Lower leg skin (tissue), 4 donors: ENCODE results near the gene KCNB1. TPM values are rescaled to one million over a fixed set of nuclear protein-coding genes. Genes with fewer than 3 reads are reported as not detected.

Experiments used
- DNase-seq, 2 donors: peaks; one replicate each; pipeline ENCODE4 v3.0.0-alpha.2; 2019; ENCODE audit warnings: low spot score in 2 of 2
- H3K4me3 ChIP-seq: fragments of 200-600 bp; sonication (generic); 2 replicates; pipeline ENCODE4 v1.5.1; 2017; ENCODE audit warnings: mild to moderate bottlenecking, low read depth; ENCODE audit not compliant: poor library complexity, severe bottlenecking
- POLR2A ChIP-seq, 2 donors: fragments of 450-650 bp; IDR thresholded peaks; one replicate each; pipeline ENCODE4 v1.6.1; 2016 to 2017; ENCODE audit warnings: antibody characterized with exemption in 2 of 2, mild to moderate bottlenecking in 1 of 2, moderate library complexity in 1 of 2
- WGBS, 2 donors: methylation state at CpG; one replicate each; pipeline ENCODE4 v1.1.5; 2018; 5-methylcytosine and 5-hydroxymethylcytosine counted together
- intact Hi-C: fragments of 100-400 bp; cut with DNase I; formaldehyde crosslinking; loops from one replicate; pipeline ENCODE4 v1.15.0; 2023; ENCODE audit warnings: low total_unique reads
- total RNA-seq, 4 donors: library from RNA; depleted of rRNA; stranded (reverse); fragments of >200 nt; gene quantifications; one replicate each; pipeline ENCODE4 v1.1.0, GENCODE V29; 2016
- TF ChIP-seq, protein P1 (sequence below), 3 donors: fragments of 450-650 bp; IDR thresholded peaks; one replicate each; pipeline ENCODE4 v1.5.1; 2016; ENCODE audit warnings: antibody characterized with exemption in 3 of 3, mild to moderate bottlenecking in 3 of 3, moderate library complexity in 2 of 3

KCNB1 gene
- total RNA-seq, 4 donors from 2014 or later = 0.30 to 5.2 (median 0.81) TPM

DNA sequence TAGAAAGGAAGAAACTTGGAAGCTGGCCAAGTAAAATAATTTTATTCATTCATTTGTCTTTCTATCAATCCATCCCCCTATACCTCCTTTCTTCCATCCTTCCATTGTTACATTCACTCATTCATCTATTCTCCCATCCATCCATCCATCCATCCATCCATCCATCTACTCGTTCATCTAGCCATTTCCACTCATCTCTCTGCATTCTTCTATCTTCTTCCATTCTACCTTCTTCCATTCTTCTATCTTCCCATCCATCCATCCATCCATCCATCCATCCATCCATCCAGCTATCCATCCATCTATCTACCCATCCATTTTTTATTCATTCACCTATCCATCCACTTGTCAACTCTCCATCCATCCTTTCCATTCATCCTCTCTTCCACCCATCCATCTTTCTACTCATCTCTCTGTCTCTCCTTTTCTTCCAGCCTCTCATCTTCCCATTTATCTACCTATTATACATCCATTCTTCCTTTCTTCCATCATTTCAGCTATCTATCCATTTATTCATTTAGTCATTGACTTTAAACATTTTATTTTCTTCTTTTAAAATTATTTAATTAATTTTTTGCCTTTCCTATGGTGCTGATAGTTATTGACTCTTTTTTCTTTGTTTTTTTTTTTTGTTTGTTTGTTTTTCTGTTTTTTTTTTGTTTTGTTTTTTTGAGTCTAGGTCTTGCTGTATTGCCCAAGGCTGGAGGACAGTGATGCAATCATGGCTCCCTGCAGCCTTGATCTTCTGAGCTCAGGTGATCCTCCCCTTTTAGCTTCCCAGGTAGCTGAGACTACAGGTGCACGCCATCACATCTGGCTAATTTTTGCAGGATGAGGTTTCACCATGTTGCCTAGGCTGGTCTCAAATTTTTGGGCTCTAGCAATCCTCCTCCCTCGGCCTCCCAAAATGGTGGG, 151.5 kb downstream of the KCNB1 start:
- no peak overlapping the region for H3K4me3 ChIP-seq
- intact Hi-C loops = loop anchor here (5.0 kb wide), 2 partner anchors 151 to 276 kb away; partner anchors contain the start of gene KCNB1
- 76 to 86% methylated on average over 3 of the region's 3 CpGs for WGBS, 2 donors
- no peak for DNase-seq
- no peak for TF ChIP-seq POLR2A (IDR thresholded peaks at IDR 0.05)
- TF ChIP-seq, protein P1, sequence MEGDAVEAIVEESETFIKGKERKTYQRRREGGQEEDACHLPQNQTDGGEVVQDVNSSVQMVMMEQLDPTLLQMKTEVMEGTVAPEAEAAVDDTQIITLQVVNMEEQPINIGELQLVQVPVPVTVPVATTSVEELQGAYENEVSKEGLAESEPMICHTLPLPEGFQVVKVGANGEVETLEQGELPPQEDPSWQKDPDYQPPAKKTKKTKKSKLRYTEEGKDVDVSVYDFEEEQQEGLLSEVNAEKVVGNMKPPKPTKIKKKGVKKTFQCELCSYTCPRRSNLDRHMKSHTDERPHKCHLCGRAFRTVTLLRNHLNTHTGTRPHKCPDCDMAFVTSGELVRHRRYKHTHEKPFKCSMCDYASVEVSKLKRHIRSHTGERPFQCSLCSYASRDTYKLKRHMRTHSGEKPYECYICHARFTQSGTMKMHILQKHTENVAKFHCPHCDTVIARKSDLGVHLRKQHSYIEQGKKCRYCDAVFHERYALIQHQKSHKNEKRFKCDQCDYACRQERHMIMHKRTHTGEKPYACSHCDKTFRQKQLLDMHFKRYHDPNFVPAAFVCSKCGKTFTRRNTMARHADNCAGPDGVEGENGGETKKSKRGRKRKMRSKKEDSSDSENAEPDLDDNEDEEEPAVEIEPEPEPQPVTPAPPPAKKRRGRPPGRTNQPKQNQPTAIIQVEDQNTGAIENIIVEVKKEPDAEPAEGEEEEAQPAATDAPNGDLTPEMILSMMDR (IDR thresholded peaks at IDR 0.05) = no peak

DNA sequence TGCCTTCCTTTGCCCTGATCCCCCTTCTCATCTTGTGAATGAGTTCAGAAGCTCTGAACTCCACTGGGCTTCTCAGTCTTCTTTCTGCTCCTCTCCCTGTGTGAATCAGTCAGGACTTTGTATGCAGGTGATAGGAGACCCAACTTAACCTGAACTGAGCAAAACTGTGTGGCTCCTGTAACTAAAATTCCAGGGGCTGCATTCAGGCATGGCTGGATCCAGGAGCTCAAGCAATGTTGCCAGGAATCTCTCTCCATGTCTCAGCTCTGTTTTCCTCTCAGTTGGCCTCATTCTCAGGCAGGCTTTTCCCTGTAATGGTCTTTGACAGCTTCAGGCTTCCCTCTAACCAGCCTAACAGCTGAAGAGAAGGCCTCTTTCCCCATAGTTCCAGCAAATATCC, 153.7 kb downstream of the KCNB1 start:
- TF ChIP-seq, protein P1 (IDR thresholded peaks at IDR 0.05) = no peak
- no peak for TF ChIP-seq POLR2A (IDR thresholded peaks at IDR 0.05)
- DNase-seq = no peak
- H3K4me3 ChIP-seq = no peak overlapping the region
- intact Hi-C loops = no loop called here

DNA sequence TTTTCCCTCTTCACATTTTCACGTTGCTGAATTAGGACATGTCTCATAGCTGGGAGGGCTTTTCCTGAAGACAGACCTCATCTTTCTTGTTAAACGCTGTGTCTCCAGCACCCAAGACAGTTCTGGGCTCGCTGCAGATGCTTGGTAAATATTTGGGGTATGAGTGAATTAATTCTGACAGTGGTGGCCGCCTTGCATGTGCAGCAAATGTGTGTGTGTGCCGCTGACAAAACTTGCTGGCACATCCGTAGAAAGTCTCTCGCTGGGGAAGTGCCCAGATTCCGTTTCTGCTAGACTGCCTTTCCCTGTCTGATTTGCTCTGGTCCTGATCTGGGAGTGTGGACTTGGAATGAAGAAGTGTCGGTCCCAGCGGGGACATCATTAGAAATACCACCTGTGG, 156.4 kb downstream of the KCNB1 start:
- intact Hi-C loops = no loop called here
- TF ChIP-seq, protein P1 (IDR thresholded peaks at IDR 0.05) = no peak
- TF ChIP-seq POLR2A (IDR thresholded peaks at IDR 0.05) = no peak
- no peak for DNase-seq
- WGBS, 2 donors = 25 to 32% methylated on average over 10 of the region's 10 CpGs
- H3K4me3 ChIP-seq = no peak overlapping the region

DNA sequence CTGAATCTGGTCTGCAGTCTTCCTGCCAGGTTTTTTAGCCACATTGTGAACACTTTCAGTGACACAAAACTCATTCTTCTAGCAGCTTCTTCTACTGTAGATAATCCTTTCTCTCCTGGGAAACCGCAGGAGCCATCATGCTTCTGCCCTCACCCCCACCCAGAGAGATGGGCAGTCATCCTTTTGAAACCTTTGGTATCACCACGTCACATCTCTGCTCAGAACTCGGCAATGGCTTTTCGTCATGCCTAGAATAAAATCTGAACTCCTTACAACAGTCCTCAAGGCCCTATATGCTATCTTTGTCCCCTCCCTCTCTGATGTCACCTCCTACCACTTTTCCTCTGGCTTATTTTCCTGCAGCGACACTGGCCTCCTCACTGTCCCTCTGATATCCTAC, 158.2 kb downstream of the KCNB1 start:
- H3K4me3 ChIP-seq = no peak overlapping the region
- WGBS, 2 donors = 87 to 92% methylated on average over 5 of the region's 5 CpGs
- no peak for TF ChIP-seq POLR2A (IDR thresholded peaks at IDR 0.05)
- TF ChIP-seq, protein P1 (IDR thresholded peaks at IDR 0.05) = no peak
- intact Hi-C loops = no loop called here
- DNase-seq = no peak

DNA sequence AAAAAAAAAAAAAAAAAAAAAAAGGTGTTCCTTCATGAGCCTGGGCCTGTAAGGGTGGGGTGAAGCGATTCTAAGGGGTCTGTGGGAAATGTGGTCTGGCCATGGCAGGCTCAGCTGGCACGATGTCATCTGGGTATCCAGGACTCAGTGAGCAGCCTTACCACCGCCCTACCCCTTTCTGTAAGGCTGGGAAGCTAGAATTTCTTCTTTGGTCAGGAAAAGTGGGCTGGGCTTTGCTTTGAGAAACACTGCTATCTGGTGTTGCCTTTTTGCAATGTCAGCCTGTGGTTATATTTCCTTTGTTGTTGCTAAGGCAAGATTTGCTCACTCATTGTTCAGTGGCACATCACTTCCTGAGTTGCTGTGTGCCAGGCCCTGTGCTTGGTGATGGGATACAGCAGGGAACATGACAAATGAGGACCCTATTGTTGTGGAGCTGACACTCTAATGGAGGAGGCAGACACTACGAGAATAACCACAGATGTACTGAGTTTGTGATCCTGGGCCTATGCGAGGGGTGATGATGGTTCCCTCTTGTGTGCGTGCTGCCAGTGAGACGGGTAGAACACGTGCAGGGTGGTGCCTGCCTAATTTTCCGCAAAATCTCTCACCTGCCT, 158.7 kb downstream of the KCNB1 start:
- no peak for DNase-seq
- WGBS, 2 donors = 47 to 50% methylated on average over 9 of the region's 9 CpGs
- no peak overlapping the region for H3K4me3 ChIP-seq
- intact Hi-C loops = no loop called here
- TF ChIP-seq, protein P1 (IDR thresholded peaks at IDR 0.05) = no peak
- TF ChIP-seq POLR2A (IDR thresholded peaks at IDR 0.05) = no peak
